HEK293 (cell line): Measurements from ENCODE around the gene UBALD1.

ENCODE experiments used
- YY1 ChIP-seq: fragments of 450-650 bp; formaldehyde crosslinking; IDR thresholded peaks from 2 replicates; pipeline ENCODE4 v1.5.1; 2018; ENCODE audit warnings: missing biosample characterization, missing genetic modification characterization
- ZNF146 ChIP-seq: fragments of 450-650 bp; formaldehyde crosslinking; IDR thresholded peaks from 2 replicates; pipeline ENCODE4 v1.5.1; 2016; ENCODE audit warnings: missing biosample characterization, missing genetic modification characterization
- ZNF19 ChIP-seq: fragments of 450-650 bp; formaldehyde crosslinking; IDR thresholded peaks from 2 replicates; pipeline ENCODE4; 2016; ENCODE audit warnings: missing biosample characterization, missing genetic modification characterization, low read depth
- ZNF404 ChIP-seq: fragments of 450-650 bp; formaldehyde crosslinking; IDR thresholded peaks from 2 replicates; pipeline ENCODE4 v1.5.1; 2017; ENCODE audit warnings: missing biosample characterization, missing genetic modification characterization
- TF ChIP-seq, protein P1 (sequence below): fragments of 450-650 bp; formaldehyde crosslinking; IDR thresholded peaks from 2 replicates; pipeline ENCODE4 v1.5.1; 2016; ENCODE audit warnings: missing biosample characterization, missing genetic modification characterization, low read depth
- TF ChIP-seq, protein P2 (sequence below): fragments of 450-650 bp; formaldehyde crosslinking; IDR thresholded peaks from 2 replicates; pipeline ENCODE4 v1.5.1; 2016; ENCODE audit warnings: missing biosample characterization, missing genetic modification characterization

DNA sequence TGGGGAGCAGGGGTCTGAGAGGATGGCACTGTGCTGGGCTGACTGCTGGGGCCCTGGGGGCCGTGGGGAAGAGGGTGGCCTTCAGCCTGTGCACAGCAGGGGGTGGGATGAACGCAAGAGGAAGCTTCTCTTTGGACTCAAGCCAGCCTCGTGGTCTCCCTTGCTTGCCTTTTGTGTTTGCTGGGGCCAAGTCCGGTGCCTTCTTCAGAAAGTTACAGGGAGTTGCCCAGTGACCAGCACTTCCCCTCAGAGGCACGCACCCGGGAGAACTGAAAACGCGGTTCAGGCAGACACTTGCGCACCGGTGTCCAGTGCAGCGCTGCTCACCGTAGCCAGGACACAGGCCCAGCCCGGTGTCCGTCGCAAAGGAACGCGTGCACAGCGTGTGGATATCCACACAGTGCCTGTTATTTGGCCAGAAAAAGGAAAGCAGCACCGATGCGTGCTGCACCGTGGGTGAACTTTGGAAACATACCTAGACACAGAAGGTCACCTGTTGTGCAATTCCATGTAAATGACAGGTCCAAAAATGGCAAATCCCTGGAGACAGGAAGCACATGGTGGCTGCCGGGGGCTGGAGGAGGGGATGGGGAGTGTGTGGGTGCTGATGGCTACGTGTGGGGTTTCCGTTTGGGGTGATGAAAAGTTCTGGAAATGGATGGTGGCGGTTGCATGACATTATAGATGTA is 49.2 kb upstream of the UBALD1 start:
- TF ChIP-seq ZNF404 (no peak), ZNF146 (tag by site-specific recombination) (no peak), ZNF19 (tag by site-specific recombination) (no peak), YY1 (no peak)
- TF ChIP-seq, protein P1, sequence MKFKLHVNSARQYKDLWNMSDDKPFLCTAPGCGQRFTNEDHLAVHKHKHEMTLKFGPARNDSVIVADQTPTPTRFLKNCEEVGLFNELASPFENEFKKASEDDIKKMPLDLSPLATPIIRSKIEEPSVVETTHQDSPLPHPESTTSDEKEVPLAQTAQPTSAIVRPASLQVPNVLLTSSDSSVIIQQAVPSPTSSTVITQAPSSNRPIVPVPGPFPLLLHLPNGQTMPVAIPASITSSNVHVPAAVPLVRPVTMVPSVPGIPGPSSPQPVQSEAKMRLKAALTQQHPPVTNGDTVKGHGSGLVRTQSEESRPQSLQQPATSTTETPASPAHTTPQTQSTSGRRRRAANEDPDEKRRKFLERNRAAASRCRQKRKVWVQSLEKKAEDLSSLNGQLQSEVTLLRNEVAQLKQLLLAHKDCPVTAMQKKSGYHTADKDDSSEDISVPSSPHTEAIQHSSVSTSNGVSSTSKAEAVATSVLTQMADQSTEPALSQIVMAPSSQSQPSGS (tag by site-specific recombination): no peak
- TF ChIP-seq, protein P2, sequence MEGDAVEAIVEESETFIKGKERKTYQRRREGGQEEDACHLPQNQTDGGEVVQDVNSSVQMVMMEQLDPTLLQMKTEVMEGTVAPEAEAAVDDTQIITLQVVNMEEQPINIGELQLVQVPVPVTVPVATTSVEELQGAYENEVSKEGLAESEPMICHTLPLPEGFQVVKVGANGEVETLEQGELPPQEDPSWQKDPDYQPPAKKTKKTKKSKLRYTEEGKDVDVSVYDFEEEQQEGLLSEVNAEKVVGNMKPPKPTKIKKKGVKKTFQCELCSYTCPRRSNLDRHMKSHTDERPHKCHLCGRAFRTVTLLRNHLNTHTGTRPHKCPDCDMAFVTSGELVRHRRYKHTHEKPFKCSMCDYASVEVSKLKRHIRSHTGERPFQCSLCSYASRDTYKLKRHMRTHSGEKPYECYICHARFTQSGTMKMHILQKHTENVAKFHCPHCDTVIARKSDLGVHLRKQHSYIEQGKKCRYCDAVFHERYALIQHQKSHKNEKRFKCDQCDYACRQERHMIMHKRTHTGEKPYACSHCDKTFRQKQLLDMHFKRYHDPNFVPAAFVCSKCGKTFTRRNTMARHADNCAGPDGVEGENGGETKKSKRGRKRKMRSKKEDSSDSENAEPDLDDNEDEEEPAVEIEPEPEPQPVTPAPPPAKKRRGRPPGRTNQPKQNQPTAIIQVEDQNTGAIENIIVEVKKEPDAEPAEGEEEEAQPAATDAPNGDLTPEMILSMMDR: no peak
